Middle frontal gyrus (tissue), 1 donor: ENCODE data around the gene MICAL2.
A peak's percentile ranks its signal among the peaks of the same experiment; 100 is the strongest.

ENCODE experiments used
- DNase-seq: peaks from one replicate; pipeline ENCODE4 v3.0.0-alpha.2; 2015; ENCODE audit warnings: low spot score; ENCODE audit errors: extremely low spot score

Gene MICAL2

GRCh38 chr11:12270817-12271216, 160.4 kb downstream of the MICAL2 start:
- DNase-seq: no peak

GRCh38 chr11:12271241-12271640, 160.9 kb downstream of the MICAL2 start:
- no peak for DNase-seq

- DNase-seq: no peak
Observed at GRCh38 chr11:12271826-12272366, 161.5 kb downstream of the MICAL2 start.

GRCh38 chr11:12272821-12273617, 162.6 kb downstream of the MICAL2 start:
- DNase-seq: no peak

- DNase-seq: no peak
Observed at GRCh38 chr11:12273618-12273995, 163.2 kb downstream of the MICAL2 start.

GRCh38 chr11:12274056-12274455, 163.7 kb downstream of the MICAL2 start:
- no peak for DNase-seq

- no peak for DNase-seq
Observed at GRCh38 chr11:12274558-12275197, 164.3 kb downstream of the MICAL2 start.

GRCh38 chr11:12275818-12276217, 165.4 kb downstream of the MICAL2 start:
- DNase-seq: no peak

GRCh38 chr11:12276356-12276755, 166.0 kb downstream of the MICAL2 start:
- DNase-seq: no peak

- DNase-seq: no peak
Observed at GRCh38 chr11:12276831-12277475, 166.6 kb downstream of the MICAL2 start.

GRCh38 chr11:12278766-12279671, 168.6 kb downstream of the MICAL2 start:
- DNase-seq: no peak

GRCh38 chr11:12279672-12280108, 169.3 kb downstream of the MICAL2 start:
- no peak for DNase-seq

- DNase-seq: no peak
Observed at GRCh38 chr11:12280199-12280837, 169.9 kb downstream of the MICAL2 start.

- DNase-seq: no peak
Observed at GRCh38 chr11:12280838-12281565, 170.6 kb downstream of the MICAL2 start.

GRCh38 chr11:12281571-12282478, 171.4 kb downstream of the MICAL2 start:
- DNase-seq: peak; percentile 88

- no peak for DNase-seq
Observed at GRCh38 chr11:12282676-12283075, 172.3 kb downstream of the MICAL2 start.

GRCh38 chr11:12284316-12285050, 174.1 kb downstream of the MICAL2 start:
- DNase-seq: no peak

- DNase-seq: no peak
Observed at GRCh38 chr11:12285106-12285505, 174.7 kb downstream of the MICAL2 start.
